Esophagus muscularis mucosa (tissue), 3 donors: ENCODE results near the gene ERF.

ENCODE experiments used
- POLR2A ChIP-seq: fragments of 450-650 bp; IDR thresholded peaks from one replicate; pipeline ENCODE4 v1.6.1; 2017; ENCODE audit warnings: antibody characterized with exemption, moderate library complexity, mild to moderate bottlenecking, low read depth
- POLR2AphosphoS5 ChIP-seq, 2 donors: sonication (generic); formaldehyde crosslinking; IDR thresholded peaks; one replicate each; pipeline ENCODE4 v1.6.1; 2017; ENCODE audit warnings: antibody characterized with exemption in 2 of 2
- TF ChIP-seq, protein P1 (sequence below), 3 experiments: fragments of 200-600 bp in 2 of 3; fragments of 450-650 bp in 1 of 3; sonication (generic) in 2 of 3; IDR thresholded peaks; one replicate each; pipeline ENCODE4 v1.5.1; 2017 to 2019; ENCODE audit warnings: antibody characterized with exemption in 3 of 3, mild to moderate bottlenecking in 2 of 3, moderate library complexity in 1 of 3

GRCh38 chr19:42245231-42245630, 9.7 kb downstream of the ERF start:
- TF ChIP-seq, protein P1, sequence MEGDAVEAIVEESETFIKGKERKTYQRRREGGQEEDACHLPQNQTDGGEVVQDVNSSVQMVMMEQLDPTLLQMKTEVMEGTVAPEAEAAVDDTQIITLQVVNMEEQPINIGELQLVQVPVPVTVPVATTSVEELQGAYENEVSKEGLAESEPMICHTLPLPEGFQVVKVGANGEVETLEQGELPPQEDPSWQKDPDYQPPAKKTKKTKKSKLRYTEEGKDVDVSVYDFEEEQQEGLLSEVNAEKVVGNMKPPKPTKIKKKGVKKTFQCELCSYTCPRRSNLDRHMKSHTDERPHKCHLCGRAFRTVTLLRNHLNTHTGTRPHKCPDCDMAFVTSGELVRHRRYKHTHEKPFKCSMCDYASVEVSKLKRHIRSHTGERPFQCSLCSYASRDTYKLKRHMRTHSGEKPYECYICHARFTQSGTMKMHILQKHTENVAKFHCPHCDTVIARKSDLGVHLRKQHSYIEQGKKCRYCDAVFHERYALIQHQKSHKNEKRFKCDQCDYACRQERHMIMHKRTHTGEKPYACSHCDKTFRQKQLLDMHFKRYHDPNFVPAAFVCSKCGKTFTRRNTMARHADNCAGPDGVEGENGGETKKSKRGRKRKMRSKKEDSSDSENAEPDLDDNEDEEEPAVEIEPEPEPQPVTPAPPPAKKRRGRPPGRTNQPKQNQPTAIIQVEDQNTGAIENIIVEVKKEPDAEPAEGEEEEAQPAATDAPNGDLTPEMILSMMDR (IDR thresholded peaks at IDR 0.05): no peak
- TF ChIP-seq POLR2A: no peak
- TF ChIP-seq POLR2AphosphoS5 (IDR thresholded peaks at IDR 0.05): no peak
